Measurements from ENCODE around the gene ORC6.

The ORC6 gene

GRCh38 chr16:46691726-46692125 lies 2.3 kb downstream of the ORC6 start:
- no peak overlapping the region for H3K4me3 ChIP-seq (ENCODE audit: low read length)
- peaks cover 40% of the 10 kb centered on the region for H3K79me2 ChIP-seq (ENCODE audit: control insufficient read depth, insufficient read depth, low read length)
- no peak overlapping the region for H2BK120ac ChIP-seq (ENCODE audit: low read depth, low read length)
- no peak overlapping the region for H3K56ac ChIP-seq (ENCODE audit: low read length)
- H3K9ac ChIP-seq (ENCODE audit: low read length), result peak overlapping the region; percentile 100
- peaks cover 10% of the 10 kb centered on the region for H3K36me3 ChIP-seq (ENCODE audit: control insufficient read depth, insufficient read depth, low read length)
- no peaks in the 10 kb centered on the region for H3K27me3 ChIP-seq (ENCODE audit: insufficient read depth, low read length, poor library complexity)
- H3K4me1 ChIP-seq (ENCODE audit: control insufficient read depth, low read depth, low read length), result peaks cover 7% of the 10 kb centered on the region
- H3K79me1 ChIP-seq (ENCODE audit: low read length), result peaks cover 11% of the 10 kb centered on the region
- no peak overlapping the region for H3K4ac ChIP-seq (ENCODE audit: low read depth, low read length)
- H2AK5ac ChIP-seq (ENCODE audit: low read length), result no peak overlapping the region
- 100% methylated on average over 3 of the region's 4 CpGs for WGBS (ENCODE audit: extremely low coverage, insufficient coverage, low lambda C conversion rate)
- H4K5ac ChIP-seq (ENCODE audit: low read length), result no peak overlapping the region
- H3K27ac ChIP-seq (ENCODE audit: low read depth, low read length), result no peak overlapping the region
- H3K18ac ChIP-seq (ENCODE audit: low read length), result no peak overlapping the region
- no peak for DNase-seq
- no peak overlapping the region for H2BK15ac ChIP-seq (replicated peaks; ENCODE audit: low read depth)
- no peak overlapping the region for H3K23ac ChIP-seq (ENCODE audit: low read length)
- peak overlapping the region; percentile 11 for H3K4me2 ChIP-seq (ENCODE audit: low read length)
- H4K8ac ChIP-seq (ENCODE audit: low read depth, low read length), result no peak overlapping the region
- H2BK5ac ChIP-seq (ENCODE audit: low read length), result no peak overlapping the region

DNA sequence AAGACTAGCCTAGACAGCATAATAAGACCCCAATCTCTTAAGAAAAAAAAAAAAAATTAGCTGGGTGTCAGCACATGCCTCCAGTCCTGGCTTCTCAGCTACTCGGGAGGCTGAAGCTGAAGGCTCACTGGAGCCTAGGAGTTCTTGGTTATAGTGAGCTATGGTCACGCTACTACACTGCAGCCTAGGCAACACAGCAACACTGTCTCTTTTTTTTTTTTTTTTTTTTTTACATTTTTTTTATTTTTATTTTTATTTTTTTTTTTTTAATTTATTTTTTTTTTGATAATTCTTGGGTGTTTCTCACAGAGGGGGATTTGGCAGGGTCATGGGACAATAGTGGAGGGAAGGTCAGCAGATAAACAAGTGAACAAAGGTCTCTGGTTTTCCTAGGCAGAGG lies 4.1 kb downstream of the ORC6 start:
- Histone ChIP-seq H3K23ac (ENCODE audit: low read length) (no peak overlapping the region), H2BK5ac (ENCODE audit: low read length) (no peak overlapping the region), H3K4me3 (ENCODE audit: low read length) (no peak overlapping the region), H4K5ac (ENCODE audit: low read length) (no peak overlapping the region), H2AK5ac (ENCODE audit: low read length) (no peak overlapping the region), H2BK15ac (replicated peaks; ENCODE audit: low read depth) (no peak overlapping the region), H3K18ac (ENCODE audit: low read length) (no peak overlapping the region), H3K4ac (ENCODE audit: low read depth, low read length) (no peak overlapping the region), H3K36me3 (ENCODE audit: control insufficient read depth, insufficient read depth, low read length) (peaks cover 15% of the 10 kb centered on the region), H3K4me1 (ENCODE audit: control insufficient read depth, low read depth, low read length) (peaks cover 3% of the 10 kb centered on the region), H2BK120ac (ENCODE audit: low read depth, low read length) (no peak overlapping the region), H4K8ac (ENCODE audit: low read depth, low read length) (no peak overlapping the region), H3K4me2 (ENCODE audit: low read length) (no peak overlapping the region), H3K27ac (ENCODE audit: low read depth, low read length) (no peak overlapping the region), H3K79me1 (ENCODE audit: low read length) (peaks cover 7% of the 10 kb centered on the region), H3K9ac (ENCODE audit: low read length) (no peak overlapping the region), H3K79me2 (ENCODE audit: control insufficient read depth, insufficient read depth, low read length) (peaks cover 23% of the 10 kb centered on the region), H3K27me3 (ENCODE audit: insufficient read depth, low read length, poor library complexity) (no peaks in the 10 kb centered on the region), H3K56ac (ENCODE audit: low read length) (no peak overlapping the region)
- WGBS (ENCODE audit: extremely low coverage, insufficient coverage, low lambda C conversion rate), result no CpG with 5 or more reads among the region's 2 CpGs
- peak; percentile 18 for DNase-seq

DNA sequence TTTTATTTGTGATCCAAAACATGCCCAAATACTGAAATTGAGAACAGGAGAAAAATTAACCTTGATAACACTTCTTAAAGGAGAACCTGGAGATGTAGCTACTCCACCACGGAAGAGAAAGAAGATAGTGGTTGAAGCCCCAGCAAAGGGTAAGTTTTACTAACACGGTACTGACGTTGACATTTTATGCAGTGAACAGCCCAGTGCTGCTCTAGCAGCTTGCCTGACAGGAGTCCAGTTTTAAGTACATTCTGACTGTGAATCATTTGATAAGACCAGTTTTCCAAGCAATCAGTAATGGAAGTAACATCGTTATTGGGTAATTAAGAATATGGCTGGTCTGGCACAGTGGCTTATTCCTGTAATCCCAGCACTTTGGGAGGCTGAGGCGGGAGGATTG lies 6.5 kb downstream of the ORC6 start:
- no peak for DNase-seq
- no peak overlapping the region for H2BK5ac ChIP-seq (ENCODE audit: low read length)
- H3K9ac ChIP-seq (ENCODE audit: low read length), result no peak overlapping the region
- peaks cover 4% of the 10 kb centered on the region for H3K79me1 ChIP-seq (ENCODE audit: low read length)
- peaks cover 18% of the 10 kb centered on the region for H3K36me3 ChIP-seq (ENCODE audit: control insufficient read depth, insufficient read depth, low read length)
- no peak overlapping the region for H3K18ac ChIP-seq (ENCODE audit: low read length)
- H3K4me3 ChIP-seq (ENCODE audit: low read length), result no peak overlapping the region
- H4K5ac ChIP-seq (ENCODE audit: low read length), result no peak overlapping the region
- peaks cover 11% of the 10 kb centered on the region for H3K79me2 ChIP-seq (ENCODE audit: control insufficient read depth, insufficient read depth, low read length)
- no CpG with 5 or more reads among the region's 5 CpGs for WGBS (ENCODE audit: extremely low coverage, insufficient coverage, low lambda C conversion rate)
- no peak overlapping the region for H3K4me2 ChIP-seq (ENCODE audit: low read length)
- no peak overlapping the region for H3K4ac ChIP-seq (ENCODE audit: low read depth, low read length)
- no peak overlapping the region for H4K8ac ChIP-seq (ENCODE audit: low read depth, low read length)
- no peak overlapping the region for H3K56ac ChIP-seq (ENCODE audit: low read length)
- H3K27me3 ChIP-seq (ENCODE audit: insufficient read depth, low read length, poor library complexity), result no peaks in the 10 kb centered on the region
- H3K4me1 ChIP-seq (ENCODE audit: control insufficient read depth, low read depth, low read length), result peaks cover 3% of the 10 kb centered on the region
- H2BK15ac ChIP-seq (replicated peaks; ENCODE audit: low read depth), result no peak overlapping the region
- H2BK120ac ChIP-seq (ENCODE audit: low read depth, low read length), result no peak overlapping the region
- H2AK5ac ChIP-seq (ENCODE audit: low read length), result no peak overlapping the region
- no peak overlapping the region for H3K23ac ChIP-seq (ENCODE audit: low read length)
- no peak overlapping the region for H3K27ac ChIP-seq (ENCODE audit: low read depth, low read length)

GRCh38 chr16:46696957-46697356 lies 7.5 kb downstream of the ORC6 start:
- no peak overlapping the region for H3K56ac ChIP-seq (ENCODE audit: low read length)
- H3K27me3 ChIP-seq (ENCODE audit: insufficient read depth, low read length, poor library complexity), result no peaks in the 10 kb centered on the region
- no CpG with 5 or more reads among the region's 3 CpGs for WGBS (ENCODE audit: extremely low coverage, insufficient coverage, low lambda C conversion rate)
- no peak overlapping the region for H4K8ac ChIP-seq (ENCODE audit: low read depth, low read length)
- no peak overlapping the region for H3K9ac ChIP-seq (ENCODE audit: low read length)
- H3K4me1 ChIP-seq (ENCODE audit: control insufficient read depth, low read depth, low read length), result no peaks in the 10 kb centered on the region
- H3K27ac ChIP-seq (ENCODE audit: low read depth, low read length), result no peak overlapping the region
- H2BK120ac ChIP-seq (ENCODE audit: low read depth, low read length), result no peak overlapping the region
- no peak overlapping the region for H2AK5ac ChIP-seq (ENCODE audit: low read length)
- H2BK15ac ChIP-seq (replicated peaks; ENCODE audit: low read depth), result no peak overlapping the region
- no peak overlapping the region for H3K23ac ChIP-seq (ENCODE audit: low read length)
- H3K4me3 ChIP-seq (ENCODE audit: low read length), result no peak overlapping the region
- H3K79me1 ChIP-seq (ENCODE audit: low read length), result no peaks in the 10 kb centered on the region
- no peak overlapping the region for H4K5ac ChIP-seq (ENCODE audit: low read length)
- no peak overlapping the region for H3K18ac ChIP-seq (ENCODE audit: low read length)
- H2BK5ac ChIP-seq (ENCODE audit: low read length), result no peak overlapping the region
- peaks cover 2% of the 10 kb centered on the region for H3K79me2 ChIP-seq (ENCODE audit: control insufficient read depth, insufficient read depth, low read length)
- H3K4me2 ChIP-seq (ENCODE audit: low read length), result no peak overlapping the region
- no peak overlapping the region for H3K4ac ChIP-seq (ENCODE audit: low read depth, low read length)
- peaks cover 15% of the 10 kb centered on the region for H3K36me3 ChIP-seq (ENCODE audit: control insufficient read depth, insufficient read depth, low read length)
- DNase-seq, result no peak

- no peak overlapping the region for H3K4me2 ChIP-seq (ENCODE audit: low read length)
- no peak overlapping the region for H2BK5ac ChIP-seq (ENCODE audit: low read length)
- no peak overlapping the region for H2AK5ac ChIP-seq (ENCODE audit: low read length)
- no peak overlapping the region for H2BK15ac ChIP-seq (replicated peaks; ENCODE audit: low read depth)
- no peak overlapping the region for H3K18ac ChIP-seq (ENCODE audit: low read length)
- H4K8ac ChIP-seq (ENCODE audit: low read depth, low read length), result no peak overlapping the region
- H3K27me3 ChIP-seq (ENCODE audit: insufficient read depth, low read length, poor library complexity), result no peaks in the 10 kb centered on the region
- H4K5ac ChIP-seq (ENCODE audit: low read length), result no peak overlapping the region
- no peak for DNase-seq
- H3K56ac ChIP-seq (ENCODE audit: low read length), result no peak overlapping the region
- no peak overlapping the region for H3K23ac ChIP-seq (ENCODE audit: low read length)
- no peak overlapping the region for H2BK120ac ChIP-seq (ENCODE audit: low read depth, low read length)
- H3K9ac ChIP-seq (ENCODE audit: low read length), result no peak overlapping the region
- peaks cover 14% of the 10 kb centered on the region for H3K36me3 ChIP-seq (ENCODE audit: control insufficient read depth, insufficient read depth, low read length)
- no peaks in the 10 kb centered on the region for H3K79me2 ChIP-seq (ENCODE audit: control insufficient read depth, insufficient read depth, low read length)
- H3K4ac ChIP-seq (ENCODE audit: low read depth, low read length), result no peak overlapping the region
- WGBS (ENCODE audit: extremely low coverage, insufficient coverage, low lambda C conversion rate), result no CpG with 5 or more reads among the region's 3 CpGs
- H3K27ac ChIP-seq (ENCODE audit: low read depth, low read length), result no peak overlapping the region
- no peak overlapping the region for H3K4me3 ChIP-seq (ENCODE audit: low read length)
- no peaks in the 10 kb centered on the region for H3K4me1 ChIP-seq (ENCODE audit: control insufficient read depth, low read depth, low read length)
- H3K79me1 ChIP-seq (ENCODE audit: low read length), result no peaks in the 10 kb centered on the region
Observed at GRCh38 chr16:46700048-46700447, 10.6 kb downstream of the ORC6 start.

DNA sequence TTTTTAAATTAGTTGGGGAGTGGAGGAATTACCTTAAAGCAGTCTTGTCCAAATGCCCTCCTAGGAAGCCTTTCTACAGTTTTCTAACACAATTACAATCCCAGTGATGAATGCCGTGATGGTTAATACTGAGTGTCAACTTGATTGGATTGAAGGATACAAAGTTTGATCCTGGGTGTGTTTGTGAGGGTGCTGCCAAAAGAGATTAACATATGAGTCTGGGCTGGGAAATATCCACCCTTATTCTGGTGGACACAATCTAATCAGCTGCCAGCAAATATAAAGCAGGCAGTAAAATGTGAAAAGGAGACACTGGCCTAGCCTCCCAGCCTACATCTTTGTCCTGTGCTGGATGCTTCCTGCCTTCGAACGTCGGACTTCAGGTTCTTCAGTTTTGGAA lies 12.2 kb downstream of the ORC6 start:
- Histone ChIP-seq H3K79me1 (ENCODE audit: low read length) (no peaks in the 10 kb centered on the region), H4K5ac (ENCODE audit: low read length) (no peak overlapping the region), H3K27ac (ENCODE audit: low read depth, low read length) (no peak overlapping the region), H3K4me2 (ENCODE audit: low read length) (no peak overlapping the region), H3K9ac (ENCODE audit: low read length) (no peak overlapping the region), H3K4me1 (ENCODE audit: control insufficient read depth, low read depth, low read length) (no peaks in the 10 kb centered on the region), H3K4me3 (ENCODE audit: low read length) (no peak overlapping the region), H2BK5ac (ENCODE audit: low read length) (no peak overlapping the region), H4K8ac (ENCODE audit: low read depth, low read length) (no peak overlapping the region), H2BK15ac (replicated peaks; ENCODE audit: low read depth) (no peak overlapping the region), H3K27me3 (ENCODE audit: insufficient read depth, low read length, poor library complexity) (no peaks in the 10 kb centered on the region), H2AK5ac (ENCODE audit: low read length) (no peak overlapping the region), H2BK120ac (ENCODE audit: low read depth, low read length) (no peak overlapping the region), H3K56ac (ENCODE audit: low read length) (no peak overlapping the region), H3K23ac (ENCODE audit: low read length) (no peak overlapping the region), H3K36me3 (ENCODE audit: control insufficient read depth, insufficient read depth, low read length) (peaks cover 8% of the 10 kb centered on the region), H3K79me2 (ENCODE audit: control insufficient read depth, insufficient read depth, low read length) (no peaks in the 10 kb centered on the region), H3K4ac (ENCODE audit: low read depth, low read length) (no peak overlapping the region), H3K18ac (ENCODE audit: low read length) (no peak overlapping the region)
- no CpG with 5 or more reads among the region's 4 CpGs for WGBS (ENCODE audit: extremely low coverage, insufficient coverage, low lambda C conversion rate)
- DNase-seq, result no peak
